Osteoblast (primary cell): Measurements from ENCODE around the gene ABHD10. TPM values are rescaled to one million over a fixed set of nuclear protein-coding genes. Genes with fewer than 3 reads are reported as not detected.
A peak's percentile ranks its signal among the peaks of the same experiment; 100 is the strongest.

ENCODE experiments used
- DNase-seq: peaks from one replicate; pipeline ENCODE4 v3.0.0; 2011; ENCODE audit warnings: low spot score, mixed read lengths; ENCODE audit not compliant: insufficient read length; ENCODE audit errors: missing footprints
- H2AFZ ChIP-seq: 2 replicates; pipeline ENCODE4 v1.6.0; 2011; ENCODE audit warnings: mild to moderate bottlenecking, low read length
- H3K27ac ChIP-seq: 2 replicates; pipeline ENCODE4 v1.5.1; 2011; ENCODE audit warnings: mild to moderate bottlenecking, low read depth, low read length, moderate library complexity
- H3K27me3 ChIP-seq: 2 replicates; pipeline ENCODE4 v1.6.0; 2012; ENCODE audit warnings: mild to moderate bottlenecking, control low read depth, inconsistent platforms, low read length, moderate library complexity; ENCODE audit not compliant: insufficient read depth
- H3K36me3 ChIP-seq: 2 replicates; pipeline ENCODE4 v1.5.1; 2011; ENCODE audit warnings: mild to moderate bottlenecking, low read length, control low read depth, moderate library complexity; ENCODE audit not compliant: insufficient read depth
- H3K4me1 ChIP-seq: 2 replicates; pipeline ENCODE4 v1.5.1; 2011; ENCODE audit warnings: mild to moderate bottlenecking, low read length, control low read depth, moderate library complexity; ENCODE audit not compliant: insufficient read depth
- H3K4me2 ChIP-seq: 2 replicates; pipeline ENCODE4 v1.6.0; 2011; ENCODE audit warnings: mild to moderate bottlenecking, low read length; ENCODE audit not compliant: insufficient read depth
- H3K4me3 ChIP-seq: fragments of 200-600 bp; sonication (generic); 3 replicates; pipeline ENCODE4 v1.5.1; 2012; ENCODE audit warnings: mild to moderate bottlenecking, low read length, inconsistent platforms; ENCODE audit not compliant: insufficient read depth
- H3K79me2 ChIP-seq: 2 replicates; pipeline ENCODE4 v1.6.0; 2012; ENCODE audit warnings: mild to moderate bottlenecking, low read length, control low read depth, inconsistent platforms; ENCODE audit not compliant: insufficient read depth
- H3K9me3 ChIP-seq: 2 replicates; pipeline ENCODE4 v1.5.1; 2011; ENCODE audit warnings: low read depth, low read length, control low read depth
- H4K20me1 ChIP-seq: 2 replicates; pipeline ENCODE4 v1.6.0; 2012; ENCODE audit warnings: mild to moderate bottlenecking, low read length, control low read depth; ENCODE audit not compliant: insufficient read depth
- CTCF ChIP-seq: IDR thresholded peaks from 2 replicates; pipeline ENCODE4 v1.5.1; 2011; ENCODE audit warnings: mild to moderate bottlenecking, low read depth, low read length, moderate library complexity; ENCODE audit errors: extremely low read depth
- total RNA-seq: library from RNA; depleted of rRNA; stranded (reverse); fragments of >200 nt; gene quantifications from 2 replicates; pipeline ENCODE4 v1.2.3, GENCODE V29; 2012

The ABHD10 gene
- total RNA-seq, 1 donor: 22.8 TPM

- Histone ChIP-seq H3K36me3 (peaks cover 68% of the 10 kb centered on the region), H3K4me3 (no peak overlapping the region), H3K4me2 (no peak overlapping the region), H3K9me3 (no peaks in the 10 kb centered on the region), H3K27me3 (no peaks in the 10 kb centered on the region), H3K79me2 (no peaks in the 10 kb centered on the region), H2AFZ (no peak overlapping the region), H3K4me1 (peaks cover 12% of the 10 kb centered on the region), H3K27ac (peak overlapping the region; percentile 80), H4K20me1 (no peaks in the 10 kb centered on the region)
- DNase-seq: peak; percentile 35
- no peak for TF ChIP-seq CTCF
Measured at GRCh38 chr3:111963424-111963823, 15.4 kb upstream of the ABHD10 start.

GRCh38 chr3:111965484-111965883, 13.3 kb upstream of the ABHD10 start:
- Histone ChIP-seq H3K27ac (no peak overlapping the region), H4K20me1 (no peaks in the 10 kb centered on the region), H3K36me3 (peaks cover 70% of the 10 kb centered on the region), H2AFZ (no peak overlapping the region), H3K27me3 (no peaks in the 10 kb centered on the region), H3K79me2 (no peaks in the 10 kb centered on the region), H3K9me3 (no peaks in the 10 kb centered on the region), H3K4me3 (no peak overlapping the region), H3K4me1 (peaks cover 12% of the 10 kb centered on the region), H3K4me2 (no peak overlapping the region)
- DNase-seq: no peak
- no peak for TF ChIP-seq CTCF

GRCh38 chr3:111967068-111967467, 11.8 kb upstream of the ABHD10 start:
- Histone ChIP-seq H2AFZ (no peak overlapping the region), H3K27ac (peak overlapping the region; percentile 4)

More at GRCh38 chr3:111967068-111967467, 11.8 kb upstream of the ABHD10 start:
- Histone ChIP-seq H3K4me1 (peaks cover 12% of the 10 kb centered on the region), H3K79me2 (no peaks in the 10 kb centered on the region), H3K9me3 (no peaks in the 10 kb centered on the region), H3K27me3 (no peaks in the 10 kb centered on the region), H3K4me2 (no peak overlapping the region), H3K4me3 (no peak overlapping the region), H3K36me3 (peaks cover 84% of the 10 kb centered on the region), H4K20me1 (no peaks in the 10 kb centered on the region)
- no peak for DNase-seq
- no peak for TF ChIP-seq CTCF
